Trophoblast cell (in vitro differentiated cells and primary cell): ENCODE data around the gene LRRC31.

Experiments
- DNase-seq, 2 donors: peaks; one replicate each; pipeline ENCODE4 v3.0.0-alpha.2; 2016
- H2AFZ ChIP-seq: 2 replicates; pipeline ENCODE4 v1.6.1; 2013; ENCODE audit warnings: low read length, moderate library complexity, mild to moderate bottlenecking; ENCODE audit not compliant: insufficient read depth, poor library complexity
- H2AK5ac ChIP-seq: 2 replicates; pipeline ENCODE4 v1.6.1; 2013; ENCODE audit warnings: mild to moderate bottlenecking, low read length
- H2BK120ac ChIP-seq: 2 replicates; pipeline ENCODE4 v1.6.1; 2013; ENCODE audit warnings: low read length, mild to moderate bottlenecking, moderate library complexity; ENCODE audit not compliant: insufficient read depth, poor library complexity
- H2BK12ac ChIP-seq: 2 replicates; pipeline ENCODE4 v1.6.1; 2013; ENCODE audit warnings: mild to moderate bottlenecking, low read length, moderate library complexity
- H2BK5ac ChIP-seq: 2 replicates; pipeline ENCODE4 v1.6.1; 2013; ENCODE audit warnings: low read length, low read depth, moderate library complexity, mild to moderate bottlenecking; ENCODE audit not compliant: poor library complexity
- H3K14ac ChIP-seq: 2 replicates; pipeline ENCODE4 v1.6.1; 2013; ENCODE audit warnings: mild to moderate bottlenecking, low read length
- H3K18ac ChIP-seq: 2 replicates; pipeline ENCODE4 v1.6.1; 2013; ENCODE audit warnings: mild to moderate bottlenecking, low read length
- H3K23ac ChIP-seq: 2 replicates; pipeline ENCODE4 v1.6.1; 2013; ENCODE audit warnings: low read length
- H3K27ac ChIP-seq: 2 replicates; pipeline ENCODE4 v1.5.1; 2013; ENCODE audit warnings: low read depth, mild to moderate bottlenecking, inconsistent platforms, low read length, moderate library complexity
- H3K27me3 ChIP-seq: 2 replicates; pipeline ENCODE4 v1.6.1; 2013; ENCODE audit warnings: inconsistent platforms, mild to moderate bottlenecking, low read length, moderate library complexity; ENCODE audit not compliant: insufficient read depth
- H3K36me3 ChIP-seq, 2 experiments: 1 replicate in 1 of 2; 2 replicates in 1 of 2; pipeline ENCODE4 v1.6.1; 2013; ENCODE audit warnings: low read length in 2 of 2, mild to moderate bottlenecking in 2 of 2, moderate library complexity in 1 of 2; ENCODE audit not compliant: insufficient read depth in 2 of 2, control insufficient read depth in 1 of 2
- H3K4ac ChIP-seq: 2 replicates; pipeline ENCODE4 v1.6.1; 2013; ENCODE audit warnings: low read depth, mild to moderate bottlenecking, low read length, moderate library complexity
- H3K4me1 ChIP-seq, 2 experiments: 1 replicate in 1 of 2; 2 replicates in 1 of 2; pipeline ENCODE4 v1.6.1; 2013; ENCODE audit warnings: low read length in 2 of 2, mild to moderate bottlenecking in 2 of 2, moderate library complexity in 1 of 2; ENCODE audit not compliant: insufficient read depth in 2 of 2, control insufficient read depth in 1 of 2
- H3K4me2 ChIP-seq: 2 replicates; pipeline ENCODE4 v1.6.1; 2013; ENCODE audit warnings: inconsistent platforms, mild to moderate bottlenecking, low read length, moderate library complexity
- H3K4me3 ChIP-seq: 2 replicates; pipeline ENCODE4 v1.5.1; 2013; ENCODE audit warnings: mild to moderate bottlenecking, low read depth, low read length, inconsistent platforms
- H3K79me1 ChIP-seq: one replicate; pipeline ENCODE4 v1.6.1; 2013; ENCODE audit warnings: low read length
- H3K79me2 ChIP-seq: 2 replicates; pipeline ENCODE4 v1.6.1; 2013; ENCODE audit warnings: low read length, mild to moderate bottlenecking; ENCODE audit not compliant: control insufficient read depth, insufficient read depth, poor library complexity
- H3K9ac ChIP-seq: 2 replicates; pipeline ENCODE4 v1.6.1; 2013; ENCODE audit warnings: mild to moderate bottlenecking, low read length
- H3K9me3 ChIP-seq: 2 replicates; pipeline ENCODE4 v1.6.1; 2013; ENCODE audit warnings: low read depth, mild to moderate bottlenecking, control low read depth, inconsistent platforms, low read length; ENCODE audit not compliant: insufficient read depth
- H4K12ac ChIP-seq: 2 replicates; pipeline ENCODE4 v1.6.1; 2013; ENCODE audit warnings: low read depth, mild to moderate bottlenecking, low read length, moderate library complexity
- H4K8ac ChIP-seq: 2 replicates; pipeline ENCODE4 v1.6.1; 2013; ENCODE audit warnings: low read depth, mild to moderate bottlenecking, low read length, moderate library complexity
- H4K91ac ChIP-seq: one replicate; pipeline ENCODE4 v1.6.1; 2013; ENCODE audit warnings: low read depth, mild to moderate bottlenecking, low read length, moderate library complexity
- WGBS: extraction: QIAGEN DNeasy Blood & Tissue Kit; methylation state at CpG from one replicate; pipeline ENCODE4 v1.1.7; 2013; ENCODE audit warnings: missing lambda C conversion rate; ENCODE audit not compliant: insufficient read length, insufficient coverage; ENCODE audit errors: extremely low coverage; 5-methylcytosine and 5-hydroxymethylcytosine counted together

Gene LRRC31

DNA sequence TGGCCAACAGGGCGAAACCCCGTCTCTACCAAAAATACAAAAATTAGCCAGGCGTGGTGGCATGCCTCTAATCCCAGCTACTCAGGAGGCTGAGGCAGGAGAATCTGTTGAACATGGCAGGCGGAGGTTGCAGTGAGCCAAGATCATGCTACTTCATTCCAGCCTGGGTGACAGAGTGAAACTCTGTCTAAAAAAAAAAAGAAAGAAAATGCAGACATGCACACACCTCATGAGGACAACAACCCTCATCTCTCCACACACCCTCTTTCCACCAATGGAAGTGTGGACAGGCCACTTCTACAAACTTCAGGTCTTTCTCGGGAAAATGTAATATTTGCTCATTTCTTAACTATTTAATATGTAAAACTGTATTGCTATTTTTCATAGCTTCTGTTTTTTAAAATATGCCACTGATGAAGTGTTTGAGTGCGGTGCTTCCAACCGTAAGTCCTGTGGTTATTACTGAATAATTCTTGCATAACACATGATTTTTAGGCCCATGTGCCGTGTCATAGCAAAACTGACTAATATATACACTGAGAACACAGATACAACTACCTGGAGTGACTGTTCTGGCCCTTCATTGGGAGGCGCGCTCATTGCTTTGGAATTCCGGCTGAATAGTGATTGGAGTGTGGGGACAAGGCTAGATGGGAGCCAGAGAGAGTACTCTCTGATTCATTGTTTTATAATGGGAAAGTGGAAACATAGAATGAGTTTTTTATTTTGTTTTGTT lies 23.1 kb downstream of the LRRC31 start:
- WGBS, result no CpG with 5 or more reads among the region's 11 CpGs
- no peaks in the 10 kb centered on the region for H3K36me3 ChIP-seq
- no peak overlapping the region for H3K4ac ChIP-seq
- no peak overlapping the region for H3K4me2 ChIP-seq
- H4K8ac ChIP-seq, result no peak overlapping the region
- no peak overlapping the region for H3K9ac ChIP-seq
- H2AK5ac ChIP-seq, result no peak overlapping the region
- H3K27ac ChIP-seq, result no peak overlapping the region
- no peak overlapping the region for H2BK12ac ChIP-seq
- DNase-seq, result no peak
- H3K27me3 ChIP-seq, result no peaks in the 10 kb centered on the region
- H3K18ac ChIP-seq, result no peak overlapping the region
- H3K79me2 ChIP-seq, result no peaks in the 10 kb centered on the region
- H3K23ac ChIP-seq, result no peak overlapping the region
- H2BK5ac ChIP-seq, result no peak overlapping the region
- no peak overlapping the region for H2AFZ ChIP-seq
- H4K12ac ChIP-seq, result no peak overlapping the region
- no peaks in the 10 kb centered on the region for H3K79me1 ChIP-seq
- H3K9me3 ChIP-seq, result no peaks in the 10 kb centered on the region
- H3K4me3 ChIP-seq, result no peak overlapping the region
- no peak overlapping the region for H3K14ac ChIP-seq
- peaks cover 0 to 2% of the 10 kb centered on the region in 2 experiments for H3K4me1 ChIP-seq
- no peak overlapping the region for H2BK120ac ChIP-seq
- H4K91ac ChIP-seq, result no peak overlapping the region

DNA sequence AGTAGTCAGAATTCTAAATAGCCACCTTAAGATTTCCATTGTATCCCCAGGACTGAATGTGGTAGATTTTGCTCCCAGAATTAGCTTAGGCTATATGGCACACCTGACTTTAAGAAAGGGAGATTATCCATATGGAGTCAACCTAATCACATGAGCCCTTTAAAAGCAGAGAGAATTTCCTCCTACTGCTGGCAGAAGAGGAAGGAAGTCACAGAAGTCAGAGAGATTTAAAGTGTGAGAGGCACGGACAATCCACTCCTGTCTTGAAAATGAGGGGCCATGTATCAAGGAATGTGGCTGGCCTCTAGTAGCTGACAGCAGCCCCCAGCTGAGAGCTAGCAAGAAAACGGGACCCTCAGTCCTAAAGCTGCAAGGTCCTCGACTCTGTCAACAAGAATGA lies 26.8 kb downstream of the LRRC31 start:
- Histone ChIP-seq H3K18ac (no peak overlapping the region), H3K9ac (no peak overlapping the region), H3K9me3 (no peaks in the 10 kb centered on the region), H2BK120ac (no peak overlapping the region), H4K12ac (no peak overlapping the region), H3K4me3 (no peak overlapping the region), H3K4ac (no peak overlapping the region), H4K91ac (no peak overlapping the region), H3K23ac (no peak overlapping the region), H3K27me3 (no peaks in the 10 kb centered on the region), H3K27ac (no peak overlapping the region), H2BK12ac (no peak overlapping the region), H3K79me2 (no peaks in the 10 kb centered on the region), H2BK5ac (no peak overlapping the region), H3K4me1 (peaks cover 0 to 2% of the 10 kb centered on the region in 2 experiments), H2AFZ (no peak overlapping the region), H3K36me3 (no peaks in the 10 kb centered on the region), H3K4me2 (no peak overlapping the region), H3K79me1 (no peaks in the 10 kb centered on the region), H4K8ac (no peak overlapping the region), H3K14ac (no peak overlapping the region), H2AK5ac (no peak overlapping the region)
- no peak for DNase-seq
- WGBS, result no CpG with 5 or more reads among the region's 3 CpGs

DNA sequence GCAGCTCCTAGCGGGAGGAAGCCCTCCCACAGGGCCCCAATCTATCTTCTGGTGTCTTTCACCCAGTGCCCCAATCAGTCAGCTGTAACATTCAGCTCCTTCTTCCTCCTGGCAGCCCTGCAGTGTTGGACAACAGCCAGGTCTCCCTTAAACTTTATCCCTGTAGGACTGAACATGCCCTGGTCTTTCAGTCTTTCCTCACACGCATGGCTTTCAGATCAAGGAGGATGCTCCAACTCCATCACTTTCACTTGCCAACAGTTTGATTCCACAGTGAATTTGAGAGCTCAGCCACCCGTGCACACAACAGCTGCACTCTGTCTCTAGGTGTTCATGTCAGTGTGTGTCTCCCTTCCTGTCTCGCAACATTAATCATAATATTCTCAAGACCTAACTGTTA lies 28.6 kb downstream of the LRRC31 start:
- Histone ChIP-seq H3K4ac (no peak overlapping the region), H3K4me2 (no peak overlapping the region), H3K27ac (no peak overlapping the region), H3K4me1 (no peaks in the 10 kb centered on the region), H2AK5ac (no peak overlapping the region), H3K79me2 (no peaks in the 10 kb centered on the region), H3K18ac (no peak overlapping the region), H3K36me3 (no peaks in the 10 kb centered on the region), H3K9ac (no peak overlapping the region), H3K23ac (no peak overlapping the region), H4K8ac (no peak overlapping the region), H3K4me3 (no peak overlapping the region), H3K9me3 (no peaks in the 10 kb centered on the region), H3K79me1 (no peaks in the 10 kb centered on the region), H2BK12ac (no peak overlapping the region), H3K14ac (no peak overlapping the region), H2BK5ac (no peak overlapping the region), H2BK120ac (no peak overlapping the region), H4K91ac (no peak overlapping the region), H3K27me3 (no peaks in the 10 kb centered on the region), H2AFZ (no peak overlapping the region), H4K12ac (no peak overlapping the region)
- WGBS, result no CpG with 5 or more reads among the region's 4 CpGs
- DNase-seq, result no peak

DNA sequence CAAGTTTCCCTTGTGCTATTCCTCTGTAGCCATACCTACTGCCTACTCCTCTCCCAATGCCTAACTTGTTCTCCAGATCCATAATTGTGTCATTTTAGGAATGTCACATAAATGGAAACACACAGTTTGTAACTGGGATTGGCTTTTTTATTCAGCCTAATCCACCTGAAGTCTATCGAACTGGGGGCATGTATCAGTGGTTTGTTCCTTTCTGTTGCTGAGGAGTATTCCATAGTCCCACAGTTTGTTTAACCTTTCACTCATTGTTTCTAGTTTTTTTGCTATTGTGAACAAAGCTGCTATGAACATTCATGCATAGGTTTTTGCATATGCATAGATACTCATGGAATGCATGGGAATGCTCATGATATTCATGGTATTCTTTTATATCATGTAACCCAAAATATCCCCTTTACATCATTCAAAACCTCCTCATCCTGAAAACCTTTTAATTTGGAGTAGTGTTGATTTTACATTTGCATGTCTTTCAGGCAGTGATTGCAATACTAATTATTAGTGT lies 31.2 kb downstream of the LRRC31 start:
- H3K9ac ChIP-seq, result no peak overlapping the region
- no peaks in the 10 kb centered on the region for H3K4me1 ChIP-seq
- H3K4me2 ChIP-seq, result no peak overlapping the region
- no peak overlapping the region for H2BK120ac ChIP-seq
- no peaks in the 10 kb centered on the region for H3K79me1 ChIP-seq
- H2AFZ ChIP-seq, result no peak overlapping the region
- no peak overlapping the region for H3K27ac ChIP-seq
- H3K27me3 ChIP-seq, result no peaks in the 10 kb centered on the region
- no peak overlapping the region for H4K12ac ChIP-seq
- no peak overlapping the region for H2BK5ac ChIP-seq
- no peak overlapping the region for H4K91ac ChIP-seq
- no peak overlapping the region for H3K23ac ChIP-seq
- H3K9me3 ChIP-seq, result no peaks in the 10 kb centered on the region
- H3K79me2 ChIP-seq, result no peaks in the 10 kb centered on the region
- H3K4ac ChIP-seq, result no peak overlapping the region
- H3K18ac ChIP-seq, result no peak overlapping the region
- WGBS, result no CpG with 5 or more reads among the region's 1 CpG
- no peak for DNase-seq
- no peak overlapping the region for H3K4me3 ChIP-seq
- no peak overlapping the region for H4K8ac ChIP-seq
- no peak overlapping the region for H2BK12ac ChIP-seq
- H3K14ac ChIP-seq, result no peak overlapping the region
- no peak overlapping the region for H2AK5ac ChIP-seq
- no peaks in the 10 kb centered on the region for H3K36me3 ChIP-seq
